CD4-positive, alpha-beta T cell treated with Interleukin-2 at 100 ng/mL for 4 hours (primary cell): ENCODE data around the gene ITPR3.

ENCODE experiments used
- DNase-seq: peaks from one replicate; pipeline ENCODE4 v3.0.0-alpha.2; 2020; ENCODE audit warnings: low spot score

The ITPR3 gene

DNA sequence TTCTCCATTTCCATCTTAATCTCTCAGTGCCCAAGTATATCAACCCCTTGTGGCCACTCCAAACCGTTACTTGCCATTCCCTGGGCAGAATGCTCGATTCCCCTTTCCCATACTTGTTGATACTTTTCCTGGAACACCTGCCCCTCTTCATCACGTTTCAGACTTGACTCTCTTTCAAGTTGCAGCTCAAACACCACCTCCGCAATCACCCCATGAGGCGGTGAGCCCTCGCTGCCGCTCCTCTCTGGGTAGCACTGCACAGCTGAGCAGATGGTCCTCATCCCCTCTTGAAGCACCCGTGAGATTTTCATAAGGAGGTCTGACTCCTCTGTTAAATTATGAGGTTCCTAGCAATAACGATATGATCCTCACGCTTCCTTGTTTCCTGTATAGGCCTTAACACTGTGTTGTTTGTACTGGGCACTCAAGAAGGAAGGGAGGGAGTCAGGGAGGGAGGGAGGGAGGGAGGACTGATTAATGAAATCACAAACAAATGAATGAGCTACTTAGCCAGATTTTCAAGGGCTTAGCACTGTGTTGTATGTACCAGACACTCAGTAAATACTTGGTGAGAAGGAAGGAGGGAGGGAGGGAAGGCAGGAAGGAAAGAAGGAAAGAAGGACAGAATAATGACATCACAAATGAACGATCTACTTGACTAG lies 98.3 kb downstream of the ITPR3 start:
- DNase-seq = no peak

- no peak for DNase-seq
These were observed 99.9 kb downstream of the ITPR3 start for GRCh38 chr6:33720998-33721397.

GRCh38 chr6:33721508-33721907 lies 100.4 kb downstream of the ITPR3 start:
- no peak for DNase-seq

- DNase-seq = no peak
These were observed 101.0 kb downstream of the ITPR3 start for GRCh38 chr6:33722103-33722623.

DNA sequence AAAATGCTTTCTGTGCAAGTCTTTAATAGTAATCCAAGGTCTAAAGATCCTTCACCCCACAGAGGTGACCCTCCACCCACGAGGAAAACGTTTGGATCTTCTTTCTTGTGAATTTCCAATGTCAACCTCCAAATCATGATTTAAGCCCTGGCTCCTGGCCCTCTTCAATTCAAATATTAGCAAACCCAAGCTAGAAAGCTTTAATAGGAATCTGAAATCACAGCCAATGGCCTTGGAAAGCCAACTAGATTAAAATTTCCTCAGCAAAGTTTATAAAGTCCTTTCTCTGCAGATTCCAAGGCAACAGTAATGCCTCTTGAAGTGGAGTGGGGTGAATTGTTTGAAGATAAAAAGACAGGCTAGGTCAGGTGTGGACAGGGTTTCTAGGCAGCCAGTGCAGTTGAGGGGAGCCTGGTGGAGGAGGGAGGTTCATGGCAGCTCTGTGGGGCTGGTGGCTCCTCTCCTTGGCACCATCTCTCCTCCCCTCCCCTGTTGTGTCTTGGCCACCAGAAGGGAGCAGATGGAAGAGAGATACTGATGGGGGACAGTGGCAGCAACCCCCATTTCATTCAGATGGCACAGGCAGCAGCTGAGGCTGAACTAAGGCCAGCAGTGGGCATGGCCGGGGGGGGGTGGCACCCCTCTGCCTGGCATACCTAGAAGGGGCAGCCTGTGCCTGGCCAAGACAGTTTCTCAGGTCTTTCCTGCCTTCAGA lies 102.4 kb downstream of the ITPR3 start:
- no peak for DNase-seq

- no peak for DNase-seq
These were observed 103.2 kb downstream of the ITPR3 start for GRCh38 chr6:33724102-33725023.

GRCh38 chr6:33725222-33725621 lies 104.1 kb downstream of the ITPR3 start:
- DNase-seq = no peak

DNA sequence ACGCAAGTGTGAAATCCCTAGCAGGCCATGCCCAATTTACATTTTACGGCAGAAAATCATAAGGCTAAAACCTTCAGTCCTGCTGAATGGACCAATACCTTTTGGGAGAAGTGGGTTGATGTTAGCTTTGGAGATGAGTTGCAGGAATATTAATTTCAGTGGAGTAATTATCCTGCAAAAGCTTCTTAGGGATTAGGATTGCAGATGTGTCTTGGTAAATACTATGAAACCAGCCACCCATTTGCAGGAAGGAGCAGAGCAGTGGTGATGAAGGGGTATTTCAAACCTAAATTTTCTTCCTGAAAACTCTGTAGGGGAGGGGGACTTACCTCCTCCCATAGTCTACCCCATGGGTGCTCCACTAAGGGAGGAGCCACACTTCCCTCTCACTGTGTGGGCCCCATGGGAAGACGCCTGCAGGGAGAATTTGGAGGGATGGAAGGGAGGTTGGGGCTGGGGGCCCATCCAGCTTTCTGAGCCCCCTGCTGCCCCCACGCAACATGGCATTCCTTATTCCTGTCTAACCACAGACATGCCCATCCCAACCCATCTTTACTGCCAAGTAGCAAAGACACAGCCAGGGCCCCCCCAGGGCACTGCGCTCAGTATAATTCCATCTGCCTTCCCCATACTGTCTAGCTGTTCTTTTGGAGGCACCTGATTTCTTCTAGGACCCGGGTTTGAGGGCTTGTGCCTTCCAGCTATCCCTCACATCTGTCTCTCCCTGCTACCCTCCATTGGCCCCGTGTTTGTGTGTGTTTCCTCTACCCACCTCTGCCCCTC lies 105.0 kb downstream of the ITPR3 start:
- DNase-seq = no peak

DNA sequence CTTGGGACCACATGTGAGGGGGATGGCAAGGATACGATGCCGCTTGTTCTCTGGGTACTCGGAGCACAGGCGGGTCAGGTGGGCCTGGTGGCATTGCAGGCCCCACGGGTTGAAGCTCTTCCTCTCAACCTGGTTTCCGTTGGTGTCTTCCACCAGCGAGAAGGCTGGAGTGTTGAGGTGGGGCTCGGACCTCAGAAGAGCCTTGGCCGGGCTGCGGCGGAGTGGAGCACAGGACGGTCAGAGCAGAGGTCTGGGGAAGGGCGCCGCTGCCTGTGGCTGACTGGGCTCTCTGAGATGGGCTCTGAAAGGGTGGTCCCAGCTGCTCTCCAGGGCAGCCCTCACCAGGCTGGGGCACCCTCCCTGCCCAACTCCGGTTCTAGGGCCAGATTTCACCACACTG lies 105.6 kb downstream of the ITPR3 start:
- no peak for DNase-seq

DNA sequence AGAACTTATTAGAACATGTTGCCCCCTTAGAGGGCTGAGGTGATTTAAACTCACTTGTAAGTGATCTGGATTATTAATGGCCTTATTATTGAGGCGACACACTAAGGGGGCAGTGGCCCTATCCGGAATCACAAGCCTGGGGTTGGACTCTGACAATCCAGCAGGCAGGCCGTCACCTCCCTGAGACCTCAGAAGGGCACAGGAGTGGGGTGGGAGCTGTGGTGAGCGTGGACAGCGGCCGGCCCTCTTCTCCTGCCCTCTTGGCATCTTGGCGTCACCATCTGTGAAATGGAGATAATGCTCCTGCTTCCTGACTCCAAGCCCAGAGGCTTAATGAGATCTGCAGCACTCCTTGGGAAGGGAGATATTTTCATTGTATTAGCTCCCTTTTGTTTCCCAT lies 106.0 kb downstream of the ITPR3 start:
- no peak for DNase-seq

DNA sequence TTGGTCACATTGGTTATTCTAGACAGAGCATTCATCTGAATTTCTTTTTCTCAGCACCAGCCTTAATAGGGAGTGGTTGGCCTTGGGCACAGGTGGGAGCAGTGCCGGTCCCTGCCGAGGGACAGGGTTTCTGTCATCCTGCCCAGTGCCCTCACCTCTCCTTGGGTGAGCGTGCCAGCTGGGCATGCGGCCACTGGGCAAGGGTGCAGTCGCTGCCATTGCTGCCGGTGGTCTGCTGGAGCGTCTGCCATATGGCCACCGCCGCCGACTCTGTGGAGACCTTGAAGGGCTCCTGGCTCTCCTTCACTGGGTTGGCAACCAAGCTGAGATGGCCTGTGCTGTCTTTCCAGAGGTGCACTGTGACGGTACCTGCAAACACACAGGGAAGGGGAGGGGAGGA lies 106.8 kb downstream of the ITPR3 start:
- DNase-seq = no peak

DNA sequence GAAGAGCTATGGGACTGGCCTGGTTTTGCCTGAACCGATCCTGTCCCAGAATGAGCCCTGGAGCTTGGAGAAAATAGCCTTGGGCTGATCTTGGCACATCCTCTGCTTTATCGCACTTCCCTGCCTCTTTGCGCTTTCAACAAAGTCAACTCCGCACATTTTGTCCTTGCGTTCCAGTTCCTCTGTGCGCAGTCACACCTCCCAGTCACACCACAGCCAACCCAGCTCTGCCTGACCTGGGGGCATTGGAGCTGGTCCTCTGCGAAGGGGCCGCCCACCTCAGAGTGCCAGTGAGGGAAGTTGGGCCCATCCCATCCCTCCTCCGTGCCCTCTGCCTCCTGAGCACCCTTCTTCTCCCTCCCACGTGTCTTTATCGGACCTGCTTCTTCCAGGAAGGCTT lies 107.3 kb downstream of the ITPR3 start:
- no peak for DNase-seq

GRCh38 chr6:33729059-33729458 lies 107.9 kb downstream of the ITPR3 start:
- no peak for DNase-seq

- DNase-seq = no peak
These were observed 109.5 kb downstream of the ITPR3 start for GRCh38 chr6:33730611-33731010.

DNA sequence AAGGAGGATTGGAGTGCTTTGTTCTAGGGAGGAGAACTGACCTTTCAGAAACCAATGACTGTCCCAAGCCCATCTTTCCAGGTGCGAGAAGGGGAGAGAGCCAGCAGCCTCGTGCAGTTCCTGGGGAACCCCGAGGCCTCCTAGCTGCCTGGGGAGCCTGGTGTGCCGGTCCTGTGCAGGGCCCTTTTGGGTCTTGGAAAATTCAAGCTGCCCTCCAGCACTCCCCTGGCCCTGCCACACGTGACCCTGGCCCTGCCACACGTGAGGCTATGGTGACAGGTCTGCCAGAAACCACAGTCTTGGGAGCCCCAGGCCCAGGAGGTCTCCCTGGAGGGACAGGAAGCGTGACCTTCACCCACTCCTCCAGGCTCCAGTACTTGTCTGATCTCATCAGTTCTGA lies 109.9 kb downstream of the ITPR3 start:
- no peak for DNase-seq

DNA sequence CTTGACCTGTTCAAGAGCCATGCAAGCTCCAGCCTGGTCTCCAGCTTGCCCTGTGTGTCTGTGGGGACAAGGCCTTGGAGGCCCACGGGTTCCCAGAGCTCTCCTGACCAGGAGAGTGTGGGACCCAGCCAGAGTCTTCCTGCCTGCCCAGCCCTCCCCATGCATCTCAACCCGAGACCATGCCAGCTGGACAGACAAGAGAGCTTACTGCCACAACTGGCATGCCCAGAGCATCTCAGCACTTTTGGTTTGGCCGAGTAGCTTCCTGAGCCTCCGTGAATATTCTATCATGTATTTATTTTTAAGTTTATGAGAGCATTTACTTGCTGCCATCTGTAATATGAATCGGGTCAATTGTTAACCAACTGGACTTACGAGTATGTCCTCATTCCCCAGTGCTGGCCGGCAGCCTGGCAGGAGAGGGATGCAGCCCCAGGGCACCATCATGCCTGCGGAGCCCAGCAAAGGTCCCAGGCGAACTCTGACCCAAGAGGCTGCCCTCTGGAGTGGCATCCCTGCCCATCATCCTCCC lies 110.7 kb downstream of the ITPR3 start:
- DNase-seq = no peak

DNA sequence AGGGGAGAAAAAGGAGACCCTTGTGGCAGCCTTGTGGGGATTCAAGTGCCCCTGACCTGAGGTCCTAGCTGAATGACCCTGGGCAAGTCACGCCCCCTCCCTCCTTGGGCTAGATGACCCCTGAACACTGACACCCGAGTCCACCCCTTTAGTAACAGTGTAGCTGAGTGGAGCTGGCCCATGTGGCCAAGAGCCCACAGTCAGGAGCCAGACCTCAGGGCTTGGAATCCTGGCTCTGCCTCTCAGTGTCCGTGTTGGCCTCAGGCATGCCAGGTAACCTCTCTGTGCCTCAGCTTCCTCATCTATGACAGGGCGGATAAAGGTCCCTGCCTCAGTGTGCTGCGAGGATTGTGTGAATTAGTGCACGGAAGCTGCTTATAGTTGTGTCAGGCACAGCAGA lies 111.3 kb downstream of the ITPR3 start:
- no peak for DNase-seq

DNA sequence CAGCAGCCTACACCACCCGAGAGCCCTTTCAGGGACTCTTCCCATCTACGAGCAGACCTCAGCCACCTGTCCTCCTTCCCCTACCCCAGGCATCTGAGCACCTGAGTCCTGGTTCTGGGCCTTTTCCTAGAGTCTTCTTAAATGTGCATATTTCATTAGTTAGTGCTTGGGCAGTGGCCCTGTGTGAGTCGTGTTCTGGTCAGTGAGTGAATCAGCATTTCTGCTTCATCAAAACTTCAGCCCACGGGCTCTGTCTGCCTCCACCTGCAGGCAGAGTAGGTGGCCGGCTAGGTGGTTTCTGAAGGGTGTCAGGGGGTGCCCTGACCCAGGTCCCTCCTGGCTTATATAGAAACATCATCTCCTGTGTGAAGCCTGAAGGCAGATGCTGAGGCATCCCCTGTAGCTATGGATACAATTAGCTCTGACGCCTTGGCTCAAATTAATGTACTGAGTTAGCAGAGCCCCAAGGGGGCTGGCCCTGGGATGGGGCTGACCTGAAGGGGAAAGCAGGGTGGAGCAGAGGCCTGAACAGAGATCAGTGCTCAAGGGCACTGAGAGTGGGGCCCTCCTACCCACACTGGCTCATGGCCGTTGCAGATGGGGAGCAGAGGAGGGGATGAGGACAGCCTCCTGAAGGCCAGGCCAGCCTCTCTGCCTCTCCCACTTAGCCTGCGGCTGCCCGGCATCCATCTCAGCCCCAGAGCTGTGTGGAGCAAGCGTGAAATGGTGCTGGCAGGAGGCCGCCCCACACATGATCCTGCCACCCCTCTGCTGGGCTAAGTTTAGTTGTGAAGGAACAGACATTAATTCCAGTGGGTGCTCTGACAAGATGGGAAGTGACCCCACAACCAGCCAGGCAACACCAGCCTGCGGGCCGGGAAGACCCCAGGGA lies 111.9 kb downstream of the ITPR3 start:
- no peak for DNase-seq

DNA sequence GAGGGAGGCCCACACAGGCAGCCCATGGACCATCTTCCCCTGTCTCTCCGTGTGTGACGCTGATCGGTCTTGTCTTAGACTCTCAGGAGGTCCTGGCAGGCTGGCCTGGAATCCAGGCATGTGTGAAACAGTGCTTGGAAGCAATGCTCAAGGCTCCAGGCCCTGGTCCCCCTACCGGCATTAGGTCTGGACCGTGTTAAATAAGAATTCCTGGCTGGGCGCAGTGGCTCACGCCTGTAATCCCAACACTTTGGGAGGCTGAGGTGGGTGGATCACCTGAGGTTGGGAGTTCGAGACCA lies 112.5 kb downstream of the ITPR3 start:
- no peak for DNase-seq

- no peak for DNase-seq
These were observed 114.1 kb downstream of the ITPR3 start for GRCh38 chr6:33735216-33735615.
